IPS-15b (cell line): Measurements from ENCODE around the gene GASK1A.
"Not testable (repeated sequence)": the region's sequence is repeated elsewhere in the genome, so short reads cannot be mapped to it uniquely, and the experiment has no call there.

ENCODE experiments used
- H3K27me3 ChIP-seq: one replicate; pipeline ENCODE4 v1.6.1; 2013; ENCODE audit warnings: low read length; ENCODE audit not compliant: control insufficient read depth, insufficient read depth
- H3K36me3 ChIP-seq: one replicate; pipeline ENCODE4 v1.6.1; 2013; ENCODE audit warnings: low read length; ENCODE audit not compliant: control insufficient read depth, insufficient read depth
- H3K4me1 ChIP-seq: one replicate; pipeline ENCODE4 v1.6.1; 2013; ENCODE audit warnings: mild to moderate bottlenecking, low read length; ENCODE audit not compliant: control insufficient read depth, insufficient read depth
- H3K4me3 ChIP-seq: one replicate; pipeline ENCODE4 v1.5.1; 2013; ENCODE audit warnings: low read depth, low read length
- H3K9ac ChIP-seq: one replicate; pipeline ENCODE4 v1.6.1; 2013; ENCODE audit warnings: low read depth, mild to moderate bottlenecking, low read length
- H3K9me3 ChIP-seq: one replicate; pipeline ENCODE4 v1.6.1; 2013; ENCODE audit warnings: mild to moderate bottlenecking, low read length; ENCODE audit not compliant: control insufficient read depth, insufficient read depth

The GASK1A gene

GRCh38 chr3:42963269-42963668, 15.8 kb upstream of the GASK1A start:
- Histone ChIP-seq H3K9me3 (no peaks in the 10 kb centered on the region), H3K9ac (no peak overlapping the region), H3K4me3 (no peak overlapping the region), H3K27me3 (no peaks in the 10 kb centered on the region), H3K4me1 (no peaks in the 10 kb centered on the region), H3K36me3 (no peaks in the 10 kb centered on the region)

GRCh38 chr3:42964266-42964665, 14.8 kb upstream of the GASK1A start:
- Histone ChIP-seq H3K27me3 (no peaks in the 10 kb centered on the region), H3K4me3 (no peak overlapping the region), H3K9me3 (no peaks in the 10 kb centered on the region), H3K4me1 (no peaks in the 10 kb centered on the region), H3K9ac (no peak overlapping the region), H3K36me3 (no peaks in the 10 kb centered on the region)

DNA sequence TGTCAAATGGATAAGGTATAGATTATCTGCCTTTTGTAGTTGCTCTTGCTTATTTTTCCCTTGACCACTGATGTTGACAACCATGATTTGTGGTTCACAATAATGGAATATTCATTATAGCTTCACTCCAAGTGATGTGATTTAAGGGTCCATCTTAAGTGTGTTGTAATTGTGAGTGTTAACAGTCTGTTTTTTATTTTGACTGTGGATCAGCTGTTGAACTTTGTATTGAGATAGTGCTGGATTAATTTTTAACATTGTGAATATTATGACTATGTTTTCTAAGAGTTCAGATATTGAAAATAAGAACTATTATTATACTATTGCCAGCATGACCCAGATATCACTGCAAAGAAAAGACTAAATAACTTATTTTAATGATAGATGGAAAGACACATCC, 8.6 kb upstream of the GASK1A start:
- H3K4me3 ChIP-seq, result no peak overlapping the region
- no peaks in the 10 kb centered on the region for H3K36me3 ChIP-seq
- H3K9me3 ChIP-seq, result no peaks in the 10 kb centered on the region
- H3K4me1 ChIP-seq, result no peaks in the 10 kb centered on the region
- H3K9ac ChIP-seq, result no peak overlapping the region
- H3K27me3 ChIP-seq, result no peaks in the 10 kb centered on the region

- Histone ChIP-seq H3K4me3 (no peak overlapping the region), H3K9me3 (no peaks in the 10 kb centered on the region), H3K4me1 (no peaks in the 10 kb centered on the region), H3K36me3 (no peaks in the 10 kb centered on the region), H3K27me3 (no peaks in the 10 kb centered on the region), H3K9ac (no peak overlapping the region)
Measured at GRCh38 chr3:42970976-42971772, 7.9 kb upstream of the GASK1A start.

DNA sequence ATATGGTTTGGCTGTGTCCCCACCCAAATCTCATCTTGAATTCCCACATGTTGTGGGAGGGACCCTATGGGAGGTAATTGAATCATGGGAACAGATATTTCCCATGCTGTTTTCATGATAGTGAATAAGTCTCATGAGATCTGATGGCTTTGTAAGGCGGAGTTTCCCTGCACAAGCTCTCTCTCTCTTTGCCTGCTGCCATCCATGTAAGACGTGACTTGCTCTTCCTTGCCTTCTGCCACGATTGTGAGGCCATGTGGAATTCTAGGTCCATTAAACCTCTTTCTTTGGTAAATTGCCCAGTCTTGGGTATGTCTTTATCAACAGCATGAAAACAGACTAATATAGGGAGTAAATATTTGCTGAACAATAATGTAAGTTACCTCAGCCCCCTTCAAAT, 4.2 kb upstream of the GASK1A start:
- H3K9ac ChIP-seq, H3K9me3 ChIP-seq: not testable (repeated sequence)

GRCh38 chr3:42975456-42975855, 3.7 kb upstream of the GASK1A start:
- H3K36me3 ChIP-seq, result no peaks in the 10 kb centered on the region
- no peak overlapping the region for H3K9ac ChIP-seq
- peaks cover 29% of the 10 kb centered on the region for H3K27me3 ChIP-seq
- no peaks in the 10 kb centered on the region for H3K9me3 ChIP-seq
- H3K4me3 ChIP-seq, result no peak overlapping the region
- peaks cover 7% of the 10 kb centered on the region for H3K4me1 ChIP-seq

More for the DNA sequence above, 4.2 kb upstream of the GASK1A start:
- H3K36me3 ChIP-seq, H3K4me3 ChIP-seq, H3K4me1 ChIP-seq: not testable (repeated sequence)
- peaks cover 23% of the 10 kb centered on the region for H3K27me3 ChIP-seq

DNA sequence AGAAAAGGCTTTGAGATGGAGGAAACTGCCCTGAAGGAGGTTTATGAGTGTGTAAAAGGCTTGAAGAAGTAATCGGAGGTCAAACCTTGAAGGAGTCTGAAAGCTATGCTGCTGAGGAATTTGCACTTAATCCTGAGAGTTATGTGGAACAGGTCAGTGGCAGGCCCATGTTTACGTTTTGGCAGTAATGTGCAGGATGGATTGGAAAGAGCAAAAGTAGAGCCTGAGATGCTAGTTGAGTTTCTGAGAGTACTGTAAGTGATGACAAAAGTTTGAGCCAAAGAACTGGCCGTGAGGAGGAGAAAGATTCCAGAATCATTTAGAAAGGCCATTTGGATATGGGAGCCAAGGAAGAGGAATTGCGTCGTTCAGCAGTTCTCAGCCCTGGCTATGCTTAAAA, 3.2 kb upstream of the GASK1A start:
- no peak overlapping the region for H3K4me3 ChIP-seq
- peaks cover 34% of the 10 kb centered on the region for H3K27me3 ChIP-seq
- H3K36me3 ChIP-seq, result no peaks in the 10 kb centered on the region
- peaks cover 11% of the 10 kb centered on the region for H3K4me1 ChIP-seq
- H3K9me3 ChIP-seq, result no peaks in the 10 kb centered on the region
- H3K9ac ChIP-seq, result no peak overlapping the region

DNA sequence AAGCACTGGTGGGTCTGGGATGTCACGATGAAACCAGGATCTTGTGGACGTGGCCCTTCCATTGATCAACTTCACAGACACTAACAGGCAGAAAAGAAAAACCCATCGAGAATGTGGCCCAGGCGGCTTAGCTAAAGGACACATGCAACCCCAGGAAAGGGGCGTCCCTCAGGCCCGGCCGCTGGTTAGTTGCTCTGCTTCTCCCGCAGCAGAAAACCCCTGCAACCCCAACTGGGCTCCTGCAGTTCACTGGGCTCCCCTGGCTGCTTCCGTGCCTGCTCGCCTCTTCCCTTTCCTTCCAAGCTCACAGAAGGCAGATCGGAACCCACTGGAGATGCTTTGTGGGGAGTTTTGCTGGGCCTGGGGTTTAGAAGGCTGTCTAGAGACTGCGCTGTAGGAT, 1.1 kb downstream of the GASK1A start:
- Histone ChIP-seq H3K36me3 (no peaks in the 10 kb centered on the region), H3K9ac (no peak overlapping the region), H3K4me1 (peaks cover 11% of the 10 kb centered on the region), H3K4me3 (peak overlapping the region; percentile 80), H3K27me3 (peaks cover 39% of the 10 kb centered on the region), H3K9me3 (no peaks in the 10 kb centered on the region)

DNA sequence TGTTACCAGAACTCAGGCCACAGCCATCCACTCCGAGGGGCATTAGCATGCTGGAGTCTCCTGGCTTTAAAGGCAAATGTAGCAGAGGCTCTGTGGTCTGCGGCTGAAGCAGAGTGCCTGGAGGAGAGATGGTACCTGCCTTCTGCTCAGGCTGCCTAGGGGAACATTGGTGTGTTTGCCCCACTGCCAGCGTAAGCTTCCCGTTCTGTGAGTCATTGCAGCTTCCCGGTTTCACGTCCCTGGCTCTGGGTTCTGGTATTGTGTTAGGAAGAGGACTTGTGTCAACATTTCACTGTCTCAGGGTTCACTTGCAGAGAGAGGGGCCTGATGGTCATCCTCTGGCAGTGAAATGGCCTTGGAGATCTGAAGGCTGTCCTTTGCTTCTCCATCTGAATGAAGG, 1.8 kb downstream of the GASK1A start:
- H3K4me1 ChIP-seq, result peaks cover 11% of the 10 kb centered on the region
- H3K9ac ChIP-seq, result no peak overlapping the region
- H3K4me3 ChIP-seq, result no peak overlapping the region
- H3K9me3 ChIP-seq, result no peaks in the 10 kb centered on the region
- no peaks in the 10 kb centered on the region for H3K36me3 ChIP-seq
- peaks cover 39% of the 10 kb centered on the region for H3K27me3 ChIP-seq

DNA sequence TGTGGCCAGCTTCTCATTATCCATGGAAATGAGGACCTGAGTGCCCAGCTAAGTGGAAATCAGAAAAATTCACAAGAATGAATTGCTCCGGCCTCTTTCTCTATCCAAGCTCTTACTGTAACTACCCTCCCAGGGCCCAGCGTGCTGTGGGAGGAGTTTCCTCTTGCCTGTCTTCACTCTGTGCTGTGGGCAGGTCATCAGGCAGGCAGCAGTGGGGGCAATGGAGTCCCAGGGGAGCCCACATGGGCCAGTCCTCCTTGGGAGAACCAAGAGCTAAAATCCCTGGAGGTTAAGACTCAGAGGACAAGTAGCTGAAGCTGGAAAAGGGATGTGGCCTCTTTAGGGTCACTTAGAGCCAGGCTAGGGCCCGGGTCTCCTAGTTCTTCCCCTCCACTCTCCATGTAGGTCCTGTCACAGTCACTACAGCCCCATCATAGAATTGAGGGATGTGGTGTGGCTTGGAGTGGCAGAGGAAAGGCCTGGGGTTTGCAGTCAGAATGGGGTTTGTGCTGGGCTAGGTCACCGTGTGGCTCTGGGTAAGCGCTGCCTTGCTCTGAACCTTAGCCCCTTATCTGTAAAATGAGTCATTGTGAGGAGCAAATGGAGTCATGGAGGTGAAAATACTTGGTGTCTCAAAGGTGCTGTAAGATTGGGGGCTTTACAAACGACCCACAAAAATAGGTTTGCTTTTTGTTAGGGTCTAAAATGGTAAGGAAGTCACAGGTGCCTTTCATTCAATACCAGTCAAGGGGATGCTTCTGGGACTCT, 3.7 kb downstream of the GASK1A start:
- Histone ChIP-seq H3K9me3 (no peaks in the 10 kb centered on the region), H3K27me3 (peaks cover 30% of the 10 kb centered on the region), H3K4me1 (peaks cover 11% of the 10 kb centered on the region), H3K9ac (no peak overlapping the region), H3K36me3 (no peaks in the 10 kb centered on the region), H3K4me3 (no peak overlapping the region)

- peaks cover 19% of the 10 kb centered on the region for H3K27me3 ChIP-seq
- no peak overlapping the region for H3K9ac ChIP-seq
- H3K9me3 ChIP-seq, result no peaks in the 10 kb centered on the region
- H3K4me3 ChIP-seq, result no peak overlapping the region
- no peaks in the 10 kb centered on the region for H3K36me3 ChIP-seq
- H3K4me1 ChIP-seq, result peaks cover 7% of the 10 kb centered on the region
Measured at GRCh38 chr3:42983927-42984326, 4.8 kb downstream of the GASK1A start.

DNA sequence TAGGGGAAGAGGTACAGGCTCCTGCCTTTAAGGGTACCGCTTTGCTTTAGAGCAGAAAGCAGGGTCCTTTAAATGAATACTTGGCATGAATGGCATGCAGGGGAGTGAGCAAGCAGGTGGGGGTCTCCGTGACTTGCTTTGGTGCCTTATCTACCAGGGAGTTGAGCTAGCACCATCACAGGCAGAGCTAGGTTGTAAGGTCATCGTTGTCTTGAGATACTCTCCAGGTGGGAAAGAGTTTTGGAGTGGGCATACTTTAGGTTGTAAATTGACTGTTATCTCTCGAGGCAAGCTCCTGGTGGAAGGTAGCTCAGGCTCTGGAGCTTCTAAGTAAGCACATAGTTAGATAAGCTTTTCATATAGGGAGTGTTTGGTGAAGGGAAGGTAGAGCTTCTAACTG, 5.6 kb downstream of the GASK1A start:
- Histone ChIP-seq H3K9ac (no peak overlapping the region), H3K4me1 (peaks cover 7% of the 10 kb centered on the region), H3K9me3 (no peaks in the 10 kb centered on the region), H3K4me3 (no peak overlapping the region), H3K36me3 (no peaks in the 10 kb centered on the region), H3K27me3 (peaks cover 18% of the 10 kb centered on the region)
